Glutamatergic neuron (in vitro differentiated cells): ENCODE results near the gene SLC6A6. TPM values are rescaled to one million over a fixed set of nuclear protein-coding genes. Genes with fewer than 3 reads are reported as not detected.
A peak's percentile ranks its signal among the peaks of the same experiment; 100 is the strongest.
"Not testable (repeated sequence)": the region's sequence is repeated elsewhere in the genome, so short reads cannot be mapped to it uniquely, and the experiment has no call there.

Experiments
- DNase-seq: peaks from one replicate; pipeline ENCODE4 v3.0.0; 2022
- H3K27ac Mint-ChIP-seq: one replicate; pipeline ENCODE4 v1.8.0; 2020; ENCODE audit warnings: mild to moderate bottlenecking, mixed read lengths, inconsistent platforms; ENCODE audit not compliant: unreplicated experiment
- H3K27me3 Mint-ChIP-seq: one replicate; pipeline ENCODE4 v1.8.0; 2020; ENCODE audit warnings: mild to moderate bottlenecking, moderate library complexity, mixed read lengths, inconsistent platforms; ENCODE audit not compliant: unreplicated experiment
- H3K36me3 Mint-ChIP-seq: one replicate; pipeline ENCODE4 v1.8.0; 2020; ENCODE audit warnings: mild to moderate bottlenecking, mixed read lengths, inconsistent platforms; ENCODE audit not compliant: unreplicated experiment
- H3K4me1 Mint-ChIP-seq: one replicate; pipeline ENCODE4 v1.8.0; 2020; ENCODE audit warnings: mild to moderate bottlenecking, low read depth, mixed read lengths, inconsistent platforms; ENCODE audit not compliant: unreplicated experiment
- H3K4me3 Mint-ChIP-seq: one replicate; pipeline ENCODE4 v1.8.0; 2020; ENCODE audit warnings: mild to moderate bottlenecking, mixed read lengths, inconsistent platforms; ENCODE audit not compliant: unreplicated experiment
- H3K9me3 Mint-ChIP-seq: one replicate; pipeline ENCODE4 v1.8.0; 2020; ENCODE audit warnings: mild to moderate bottlenecking, moderate library complexity, mixed read lengths, inconsistent platforms; ENCODE audit not compliant: unreplicated experiment
- total RNA-seq: library from RNA; stranded (reverse); fragmentation: NEBNext Ultra II Directional; extraction: Animal tissue kit (Norgen Biotek cat#: 25700); gene quantifications from one replicate; pipeline ENCODE4 v1.2.1, GENCODE V29; 2021; ENCODE audit not compliant: unreplicated experiment
- TF ChIP-seq, protein P1 (sequence below): fragments of 200-600 bp; sonication (generic); IDR thresholded peaks from one replicate; pipeline ENCODE4 v1.5.0; 2021; ENCODE audit not compliant: partially characterized antibody, unreplicated experiment

Gene SLC6A6
- total RNA-seq, 1 donor from 2014 or later = 21.9 TPM

DNA sequence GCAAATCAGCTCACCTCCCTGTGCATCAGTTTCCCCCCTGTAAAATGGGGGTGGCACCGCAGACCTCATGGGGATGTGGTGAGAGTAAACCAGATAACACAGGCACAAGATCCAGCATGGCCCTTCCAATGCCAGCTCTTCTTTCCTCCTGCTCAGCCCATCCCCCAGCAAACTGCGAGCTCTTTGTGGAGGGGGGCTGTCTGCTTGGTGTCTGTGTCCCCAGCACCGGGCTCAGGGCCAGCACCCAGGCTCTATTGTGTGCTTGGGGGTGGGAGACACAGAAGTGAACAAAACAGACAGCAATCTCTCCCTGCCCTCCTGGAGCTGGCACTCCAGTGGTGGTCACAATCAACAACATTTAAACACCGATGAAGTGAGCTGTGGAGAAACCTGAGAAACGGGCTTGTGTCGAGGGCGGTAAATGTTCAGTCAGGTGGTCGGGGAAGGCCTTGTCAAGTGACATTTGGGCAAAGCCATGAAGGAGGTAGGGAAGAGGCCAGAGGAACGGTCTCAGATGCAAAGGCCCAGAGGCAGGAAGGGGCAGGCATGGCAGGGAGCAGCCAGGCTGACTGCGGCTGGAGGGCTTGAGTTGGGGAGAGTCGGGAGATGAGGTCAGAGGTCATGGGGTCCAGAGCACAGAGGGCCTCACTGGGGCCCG lies 109.3 kb downstream of the SLC6A6 start:
- Mint-ChIP-seq H3K4me3 (no peak overlapping the region), H3K9me3 (peaks cover 3% of the 10 kb centered on the region), H3K36me3 (no peaks in the 10 kb centered on the region), H3K4me1 (no peaks in the 10 kb centered on the region), H3K27ac (no peak overlapping the region), H3K27me3 (peaks cover 6% of the 10 kb centered on the region)
- TF ChIP-seq, protein P1, sequence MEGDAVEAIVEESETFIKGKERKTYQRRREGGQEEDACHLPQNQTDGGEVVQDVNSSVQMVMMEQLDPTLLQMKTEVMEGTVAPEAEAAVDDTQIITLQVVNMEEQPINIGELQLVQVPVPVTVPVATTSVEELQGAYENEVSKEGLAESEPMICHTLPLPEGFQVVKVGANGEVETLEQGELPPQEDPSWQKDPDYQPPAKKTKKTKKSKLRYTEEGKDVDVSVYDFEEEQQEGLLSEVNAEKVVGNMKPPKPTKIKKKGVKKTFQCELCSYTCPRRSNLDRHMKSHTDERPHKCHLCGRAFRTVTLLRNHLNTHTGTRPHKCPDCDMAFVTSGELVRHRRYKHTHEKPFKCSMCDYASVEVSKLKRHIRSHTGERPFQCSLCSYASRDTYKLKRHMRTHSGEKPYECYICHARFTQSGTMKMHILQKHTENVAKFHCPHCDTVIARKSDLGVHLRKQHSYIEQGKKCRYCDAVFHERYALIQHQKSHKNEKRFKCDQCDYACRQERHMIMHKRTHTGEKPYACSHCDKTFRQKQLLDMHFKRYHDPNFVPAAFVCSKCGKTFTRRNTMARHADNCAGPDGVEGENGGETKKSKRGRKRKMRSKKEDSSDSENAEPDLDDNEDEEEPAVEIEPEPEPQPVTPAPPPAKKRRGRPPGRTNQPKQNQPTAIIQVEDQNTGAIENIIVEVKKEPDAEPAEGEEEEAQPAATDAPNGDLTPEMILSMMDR = no peak
- peak; percentile 11 for DNase-seq

DNA sequence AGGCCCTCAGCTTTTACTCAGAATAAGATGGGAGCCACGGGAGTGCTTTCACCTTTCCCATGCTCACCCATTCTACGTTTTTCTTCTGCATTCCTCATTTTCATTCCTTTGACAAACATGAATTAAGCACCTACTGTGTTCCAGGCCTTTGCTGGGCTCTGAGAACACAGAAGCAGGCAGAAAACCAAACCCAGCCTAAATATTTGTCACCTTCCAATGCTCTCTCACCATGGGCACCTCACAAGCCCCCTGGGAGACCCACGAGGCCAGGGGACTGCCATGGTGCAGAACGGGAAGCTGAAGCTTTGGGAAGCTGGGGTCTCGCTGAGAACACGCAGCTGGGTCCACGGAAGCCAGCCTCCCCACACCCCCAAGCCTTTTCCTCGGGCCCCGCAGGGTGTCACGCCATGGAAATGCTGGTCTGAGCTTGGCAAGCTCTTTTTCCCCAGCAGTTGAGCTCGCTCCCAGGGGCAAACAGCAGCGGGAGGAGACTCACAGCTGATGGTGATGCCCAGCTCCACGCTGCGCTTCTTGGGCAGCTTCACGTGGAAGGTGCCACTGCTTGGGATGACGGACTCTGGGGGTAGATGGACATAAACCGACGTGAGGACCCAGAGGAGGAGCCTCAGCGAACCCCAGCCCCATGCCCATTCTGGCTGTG lies 110.0 kb downstream of the SLC6A6 start:
- Mint-ChIP-seq H3K4me3 (no peak overlapping the region), H3K9me3 (peaks cover 3% of the 10 kb centered on the region), H3K36me3 (no peaks in the 10 kb centered on the region), H3K4me1 (no peaks in the 10 kb centered on the region), H3K27me3 (peaks cover 6% of the 10 kb centered on the region), H3K27ac (no peak overlapping the region)
- DNase-seq = peak; percentile 11
- TF ChIP-seq, protein P1 = no peak

DNA sequence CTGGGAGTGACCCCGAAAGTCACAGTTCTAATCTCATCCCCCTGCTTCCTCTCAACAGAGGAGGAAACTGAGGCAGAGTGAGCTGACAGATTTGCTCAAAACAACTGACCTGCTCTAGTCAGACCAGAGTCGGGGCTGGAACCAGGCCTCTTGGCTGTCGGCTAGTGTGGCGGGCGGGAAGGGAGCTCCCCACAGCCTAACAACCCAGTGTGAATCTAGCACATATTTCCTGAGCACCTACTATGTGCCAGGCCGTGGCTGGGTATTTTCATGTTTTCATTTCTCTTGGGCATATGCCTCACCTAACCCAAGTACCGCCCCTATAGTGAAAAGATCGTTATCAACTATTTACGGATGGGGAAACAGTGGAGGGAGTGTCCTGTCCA lies 110.5 kb downstream of the SLC6A6 start:
- Mint-ChIP-seq H3K27me3 (peaks cover 6% of the 10 kb centered on the region), H3K36me3 (no peaks in the 10 kb centered on the region), H3K4me1 (no peaks in the 10 kb centered on the region), H3K27ac (no peak overlapping the region), H3K4me3 (no peak overlapping the region), H3K9me3 (peaks cover 3% of the 10 kb centered on the region)
- DNase-seq = peak; percentile 12
- TF ChIP-seq, protein P1 = no peak

DNA sequence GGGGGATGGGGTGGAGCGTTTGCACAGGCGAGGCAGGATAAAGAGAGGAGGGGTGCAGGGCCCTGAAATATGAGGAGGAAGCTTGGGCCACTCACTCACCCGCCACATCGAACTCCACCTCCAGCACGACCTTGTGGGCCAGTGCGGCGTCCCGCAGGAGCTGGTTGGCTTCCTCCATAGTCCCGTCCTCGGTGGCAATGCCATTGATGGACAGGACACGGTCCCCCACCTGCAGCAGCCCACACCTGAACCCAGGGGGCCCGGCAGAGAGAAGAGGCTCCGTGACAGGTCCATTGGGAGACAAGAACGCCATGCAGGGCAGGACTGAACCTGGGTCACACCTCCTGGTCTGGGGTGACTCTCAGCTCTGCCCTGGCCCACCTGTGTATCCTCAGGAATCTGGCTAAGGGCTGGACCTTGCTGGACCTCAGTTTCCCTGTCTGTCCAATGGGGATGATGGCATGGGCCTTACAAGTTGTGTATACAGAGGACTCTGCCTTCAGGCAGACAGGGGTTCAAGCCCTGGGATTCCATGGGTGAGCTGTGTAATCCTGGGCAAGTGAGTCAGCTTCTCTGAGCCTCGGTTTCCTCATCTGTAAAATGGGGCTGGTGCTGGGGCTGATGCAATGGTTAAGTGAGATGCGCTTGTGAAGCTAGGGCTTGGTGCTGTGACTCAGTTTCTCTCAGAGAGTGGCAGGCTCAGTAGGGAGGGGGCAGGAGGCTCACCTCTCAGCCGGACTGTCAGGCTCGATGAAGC lies 111.3 kb downstream of the SLC6A6 start:
- H3K27ac Mint-ChIP-seq = no peak overlapping the region
- H3K4me1 Mint-ChIP-seq = no peaks in the 10 kb centered on the region
- H3K27me3 Mint-ChIP-seq = peaks cover 8% of the 10 kb centered on the region
- H3K9me3 Mint-ChIP-seq = peaks cover 3% of the 10 kb centered on the region
- H3K36me3 Mint-ChIP-seq = no peaks in the 10 kb centered on the region
- TF ChIP-seq, protein P1 = no peak
- DNase-seq = peak; percentile 6
- H3K4me3 Mint-ChIP-seq = no peak overlapping the region

DNA sequence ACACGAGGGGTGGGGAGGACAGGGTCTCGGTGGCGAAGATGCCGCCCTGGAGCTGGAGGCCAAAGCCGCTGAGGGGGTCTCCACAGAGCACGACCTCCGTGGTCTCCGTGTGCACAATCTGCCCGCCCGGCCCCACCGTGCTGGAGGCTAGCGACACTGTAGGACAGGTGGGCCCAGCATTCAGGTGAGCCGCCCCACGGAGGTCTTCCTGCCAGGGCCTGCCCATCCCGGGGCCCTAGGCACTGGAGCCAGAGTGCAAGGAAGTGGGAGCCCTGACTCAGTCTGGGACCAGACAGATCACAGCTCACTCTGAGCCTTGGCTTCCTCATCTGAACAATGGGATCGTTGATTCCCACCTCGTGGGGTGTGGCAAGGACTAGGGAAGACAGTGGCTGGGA lies 111.9 kb downstream of the SLC6A6 start:
- Mint-ChIP-seq H3K27me3 (peaks cover 8% of the 10 kb centered on the region), H3K4me1 (no peaks in the 10 kb centered on the region), H3K27ac (no peak overlapping the region), H3K36me3 (no peaks in the 10 kb centered on the region), H3K9me3 (peaks cover 3% of the 10 kb centered on the region), H3K4me3 (no peak overlapping the region)
- DNase-seq = peak; percentile 8
- TF ChIP-seq, protein P1 = no peak

DNA sequence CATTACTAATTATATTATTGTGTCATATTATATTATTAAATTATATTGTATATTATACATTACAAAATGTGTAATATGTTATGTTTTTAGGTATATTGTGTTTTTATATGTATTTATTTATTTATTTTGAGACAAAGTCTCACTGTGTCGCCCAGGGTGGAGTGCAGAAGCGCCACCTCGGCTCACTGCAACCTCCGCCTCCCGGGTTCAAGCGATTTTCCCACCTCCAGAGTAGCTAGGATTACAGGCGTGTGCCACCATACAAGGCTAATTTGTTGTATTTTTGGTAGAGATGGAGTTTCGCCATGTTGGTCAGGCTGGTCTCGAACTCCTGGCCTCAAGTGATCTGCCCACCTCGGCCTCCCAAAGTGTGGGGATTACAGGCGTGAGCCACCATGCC lies 113.1 kb downstream of the SLC6A6 start:
- not testable (repeated sequence) for H3K27ac Mint-ChIP-seq, H3K36me3 Mint-ChIP-seq, H3K27me3 Mint-ChIP-seq, H3K9me3 Mint-ChIP-seq, H3K4me1 Mint-ChIP-seq, DNase-seq, H3K4me3 Mint-ChIP-seq
